Kidney epithelial cell (primary cell): Measurements from ENCODE around the gene RAPSN. TPM values are rescaled to one million over a fixed set of nuclear protein-coding genes. Genes with fewer than 3 reads are reported as not detected.

Experiments
- DNase-seq: peaks from one replicate; pipeline ENCODE4 v3.0.0-alpha.2; 2010; ENCODE audit warnings: low read depth
- H3K27me3 ChIP-seq: 2 replicates; pipeline ENCODE4 v1.6.0; 2011; ENCODE audit warnings: low read length; ENCODE audit not compliant: control insufficient read depth, insufficient read depth
- H3K36me3 ChIP-seq: 2 replicates; pipeline ENCODE4 v1.5.1; 2011; ENCODE audit warnings: low read length; ENCODE audit not compliant: control insufficient read depth, insufficient read depth
- H3K4me3 ChIP-seq: 2 replicates; pipeline ENCODE4 v1.5.1; 2011; ENCODE audit warnings: low read depth, mild to moderate bottlenecking, control low read depth, low read length
- CTCF ChIP-seq: IDR thresholded peaks from 2 replicates; pipeline ENCODE4 v1.5.1; 2011; ENCODE audit warnings: mild to moderate bottlenecking, moderate library complexity, low read length, control low read depth, inconsistent platforms; ENCODE audit not compliant: insufficient read depth, poor library complexity, severe bottlenecking
- total RNA-seq: library from RNA; depleted of rRNA; stranded (reverse); fragments of >200 nt; gene quantifications from 2 replicates; pipeline ENCODE4 v1.2.3, GENCODE V29; 2015

The RAPSN gene
- total RNA-seq, 1 donor from 2014 or later = 0.21 TPM

GRCh38 chr11:47488674-47489394, 39.9 kb upstream of the RAPSN start:
- H3K36me3 ChIP-seq = peaks cover 2% of the 10 kb centered on the region
- TF ChIP-seq CTCF = no peak
- DNase-seq = no peak
- H3K4me3 ChIP-seq = no peak overlapping the region
- no peaks in the 10 kb centered on the region for H3K27me3 ChIP-seq

GRCh38 chr11:47488111-47488510, 39.2 kb upstream of the RAPSN start:
- no peak for DNase-seq
- no peak overlapping the region for H3K4me3 ChIP-seq
- peaks cover 2% of the 10 kb centered on the region for H3K36me3 ChIP-seq
- H3K27me3 ChIP-seq = no peaks in the 10 kb centered on the region
- TF ChIP-seq CTCF = no peak

DNA sequence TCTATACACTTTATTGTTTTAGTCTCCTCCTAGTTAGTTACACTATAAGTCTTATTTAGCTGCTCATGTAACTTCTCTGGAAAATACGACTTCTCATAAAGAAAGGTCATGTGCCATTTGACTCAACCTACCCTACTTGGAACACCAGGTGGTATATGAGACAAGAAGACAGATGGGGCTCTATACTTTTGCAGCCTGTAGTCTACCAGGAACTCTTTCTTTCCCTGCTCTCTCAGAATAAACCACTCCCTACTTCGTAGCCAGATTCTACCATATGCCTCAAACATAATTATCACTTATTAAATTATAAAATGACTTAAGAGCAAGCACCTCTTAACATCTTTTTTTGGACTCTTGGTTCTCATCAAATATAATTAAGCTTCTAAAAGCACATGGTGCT, 38.5 kb upstream of the RAPSN start:
- TF ChIP-seq CTCF = no peak
- Histone ChIP-seq H3K36me3 (peaks cover 3% of the 10 kb centered on the region), H3K27me3 (no peaks in the 10 kb centered on the region), H3K4me3 (no peak overlapping the region)
- DNase-seq = no peak

GRCh38 chr11:47485107-47485506, 36.2 kb upstream of the RAPSN start:
- TF ChIP-seq CTCF = no peak
- Histone ChIP-seq H3K36me3 (peaks cover 3% of the 10 kb centered on the region), H3K27me3 (no peaks in the 10 kb centered on the region), H3K4me3 (no peak overlapping the region)
- DNase-seq = no peak

GRCh38 chr11:47483457-47483856, 34.5 kb upstream of the RAPSN start:
- no peak for TF ChIP-seq CTCF
- Histone ChIP-seq H3K27me3 (no peaks in the 10 kb centered on the region), H3K36me3 (peaks cover 4% of the 10 kb centered on the region), H3K4me3 (no peak overlapping the region)
- no peak for DNase-seq

DNA sequence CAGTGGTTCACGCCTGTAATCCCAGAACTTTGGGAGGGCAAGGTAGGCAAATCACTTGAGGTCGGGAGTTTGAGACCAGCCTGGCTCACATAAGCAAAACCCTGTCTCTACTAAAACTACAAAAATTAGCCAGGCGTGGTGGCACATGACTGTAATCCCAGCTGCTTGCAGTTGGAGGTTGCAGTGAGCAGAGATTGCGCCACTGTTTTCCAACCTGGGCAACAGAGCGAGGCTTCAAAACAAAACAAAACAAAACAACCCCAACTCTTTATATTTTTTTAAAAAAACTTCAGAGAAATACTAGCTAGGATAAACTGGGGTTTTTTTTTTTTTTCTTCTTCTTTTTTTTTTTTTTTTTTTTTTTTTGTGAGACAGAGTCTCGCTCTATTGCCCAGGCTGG, 31.8 kb upstream of the RAPSN start:
- no peak overlapping the region for H3K4me3 ChIP-seq
- H3K36me3 ChIP-seq = peaks cover 6% of the 10 kb centered on the region
- no peak for TF ChIP-seq CTCF
- DNase-seq = no peak
- H3K27me3 ChIP-seq = no peaks in the 10 kb centered on the region
